Caco-2 (cell line): ENCODE measurements around the gene CXADR. TPM values are rescaled to one million over a fixed set of nuclear protein-coding genes. Genes with fewer than 3 reads are reported as not detected.
A peak's percentile ranks its signal among the peaks of the same experiment; 100 is the strongest.
"Not testable (repeated sequence)": the region's sequence is repeated elsewhere in the genome, so short reads cannot be mapped to it uniquely, and the experiment has no call there.

Experiments
- BruUV-seq: library from RNA; stranded (reverse); fragments of 400-500 nt; replicated peaks from 2 replicates; lab custom pipeline; 2021; lab: Mats Ljungman, UMichigan
- CTCF ChIA-PET: fragments of 300-600 bp; sonication (Branson Sonifier 250); formaldehyde crosslinking; loops from one replicate; lab custom pipeline; 2022; ENCODE audit warnings: antibody characterized with exemption; lab: Charles Lee
- POLR2A ChIA-PET: fragments of 300-600 bp; sonication (Branson Sonifier 250); formaldehyde crosslinking; loops from one replicate; lab custom pipeline; 2022; ENCODE audit warnings: antibody characterized with exemption; lab: Charles Lee
- DNase-seq, 2 experiments: peaks; one replicate each; pipeline versions ENCODE4 v3.0.0 to v3.0.0-alpha.2; 2020 to 2022
- H3K27me3 ChIP-seq: replicated peaks from 2 replicates; pipeline ENCODE4 v1.6.0; 2011; ENCODE audit warnings: low read length; ENCODE audit not compliant: control insufficient read depth, insufficient read depth
- H3K36me3 ChIP-seq: 2 replicates; pipeline ENCODE4 v1.5.1; 2011; ENCODE audit warnings: low read length; ENCODE audit not compliant: control insufficient read depth, insufficient read depth
- H3K4me1 ChIP-seq: fragments of 250-450 bp; sonication (Bioruptor Pico); 2 replicates; pipeline ENCODE4 v1.5.1; 2020; ENCODE audit warnings: mild to moderate bottlenecking
- H3K4me3 ChIP-seq: 2 replicates; pipeline ENCODE4 v1.5.1; 2011; ENCODE audit warnings: low read depth, mild to moderate bottlenecking, control low read depth, low read length
- H3K9me3 ChIP-seq: fragments of 250-450 bp; sonication (Bioruptor Pico); 2 replicates; pipeline ENCODE4 v1.5.1; 2020; ENCODE audit warnings: mild to moderate bottlenecking, moderate library complexity
- H3K27ac Mint-ChIP-seq: one replicate; pipeline ENCODE4 v1.8.0; 2022; ENCODE audit warnings: mixed read lengths; ENCODE audit not compliant: unreplicated experiment
- H3K27me3 Mint-ChIP-seq: one replicate; pipeline ENCODE4 v1.8.0; 2022; ENCODE audit warnings: mixed read lengths; ENCODE audit not compliant: insufficient read depth, unreplicated experiment
- H3K36me3 Mint-ChIP-seq: one replicate; pipeline ENCODE4 v1.8.0; 2022; ENCODE audit warnings: mild to moderate bottlenecking, mixed read lengths; ENCODE audit not compliant: insufficient read depth, unreplicated experiment
- H3K4me1 Mint-ChIP-seq: one replicate; pipeline ENCODE4 v1.8.0; 2022; ENCODE audit warnings: low read depth, mixed read lengths; ENCODE audit not compliant: unreplicated experiment
- H3K4me3 Mint-ChIP-seq: one replicate; pipeline ENCODE4 v1.8.0; 2022; ENCODE audit warnings: mild to moderate bottlenecking, moderate library complexity, mixed read lengths; ENCODE audit not compliant: unreplicated experiment
- H3K9me3 Mint-ChIP-seq: one replicate; pipeline ENCODE4 v1.8.0; 2022; ENCODE audit warnings: mixed read lengths; ENCODE audit not compliant: unreplicated experiment
- intact Hi-C: fragments of 100-400 bp; cut with micrococcal nuclease; formaldehyde crosslinking; loops from one replicate; pipeline ENCODE4 v1.10.0; 2022; ENCODE audit not compliant: unreplicated experiment
- total RNA-seq: library from RNA; stranded (reverse); gene quantifications from 2 replicates; pipeline ENCODE4 v1.2.3, GENCODE V29; 2022
- TF ChIP-seq, protein P1 (sequence below), 2 experiments: fragments of 200-600 bp in 1 of 2; IDR thresholded peaks; 1 replicate in 1 of 2; 2 replicates in 1 of 2; pipeline versions ENCODE4 v1.5.1 to v1.8.0; 2011 to 2022; ENCODE audit warnings: antibody characterized with exemption in 1 of 2, control low read depth in 1 of 2, inconsistent platforms in 1 of 2, low read depth in 1 of 2, low read length in 1 of 2, mild to moderate bottlenecking in 1 of 2, moderate library complexity in 1 of 2; ENCODE audit not compliant: insufficient read depth in 1 of 2, severe bottlenecking in 1 of 2, unreplicated experiment in 1 of 2

The CXADR gene
- total RNA-seq, 1 experiment from 2014 or later: 102 TPM

GRCh38 chr21:17472182-17472581 lies 40.7 kb upstream of the CXADR start:
- POLR2A ChIA-PET: interaction anchor here (0.8 kb wide), 1 partner anchor 40 kb away, joined by 3 read pairs; no protein-coding TSS in a partner anchor
- H3K4me1 Mint-ChIP-seq: peaks cover 17% of the 10 kb centered on the region
- peak overlapping the region; percentile 50 for H3K27ac Mint-ChIP-seq
- no peaks in the 10 kb centered on the region; the same call in 1 of the 2 replicates for H3K9me3 ChIP-seq
- no peak overlapping the region for H3K4me3 ChIP-seq
- H3K27me3 Mint-ChIP-seq: no peaks in the 10 kb centered on the region
- CTCF ChIA-PET: no interaction called here
- no peaks in the 10 kb centered on the region for H3K36me3 ChIP-seq
- TF ChIP-seq, protein P1, sequence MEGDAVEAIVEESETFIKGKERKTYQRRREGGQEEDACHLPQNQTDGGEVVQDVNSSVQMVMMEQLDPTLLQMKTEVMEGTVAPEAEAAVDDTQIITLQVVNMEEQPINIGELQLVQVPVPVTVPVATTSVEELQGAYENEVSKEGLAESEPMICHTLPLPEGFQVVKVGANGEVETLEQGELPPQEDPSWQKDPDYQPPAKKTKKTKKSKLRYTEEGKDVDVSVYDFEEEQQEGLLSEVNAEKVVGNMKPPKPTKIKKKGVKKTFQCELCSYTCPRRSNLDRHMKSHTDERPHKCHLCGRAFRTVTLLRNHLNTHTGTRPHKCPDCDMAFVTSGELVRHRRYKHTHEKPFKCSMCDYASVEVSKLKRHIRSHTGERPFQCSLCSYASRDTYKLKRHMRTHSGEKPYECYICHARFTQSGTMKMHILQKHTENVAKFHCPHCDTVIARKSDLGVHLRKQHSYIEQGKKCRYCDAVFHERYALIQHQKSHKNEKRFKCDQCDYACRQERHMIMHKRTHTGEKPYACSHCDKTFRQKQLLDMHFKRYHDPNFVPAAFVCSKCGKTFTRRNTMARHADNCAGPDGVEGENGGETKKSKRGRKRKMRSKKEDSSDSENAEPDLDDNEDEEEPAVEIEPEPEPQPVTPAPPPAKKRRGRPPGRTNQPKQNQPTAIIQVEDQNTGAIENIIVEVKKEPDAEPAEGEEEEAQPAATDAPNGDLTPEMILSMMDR (IDR thresholded peaks at IDR 0.05; ENCODE audit: insufficient read depth in 1 of 2, low read depth in 1 of 2, low read length in 1 of 2, severe bottlenecking in 1 of 2, unreplicated experiment in 1 of 2): no peak
- no peaks in the 10 kb centered on the region for H3K36me3 Mint-ChIP-seq
- intact Hi-C loops: no loop called here
- peaks cover 33% of the 10 kb centered on the region for H3K4me1 ChIP-seq
- no peak for DNase-seq
- H3K4me3 Mint-ChIP-seq: no peak overlapping the region
- no peaks in the 10 kb centered on the region for H3K27me3 ChIP-seq
- BruUV-seq: no TSS peak
- H3K9me3 Mint-ChIP-seq: peaks cover 10% of the 10 kb centered on the region

DNA sequence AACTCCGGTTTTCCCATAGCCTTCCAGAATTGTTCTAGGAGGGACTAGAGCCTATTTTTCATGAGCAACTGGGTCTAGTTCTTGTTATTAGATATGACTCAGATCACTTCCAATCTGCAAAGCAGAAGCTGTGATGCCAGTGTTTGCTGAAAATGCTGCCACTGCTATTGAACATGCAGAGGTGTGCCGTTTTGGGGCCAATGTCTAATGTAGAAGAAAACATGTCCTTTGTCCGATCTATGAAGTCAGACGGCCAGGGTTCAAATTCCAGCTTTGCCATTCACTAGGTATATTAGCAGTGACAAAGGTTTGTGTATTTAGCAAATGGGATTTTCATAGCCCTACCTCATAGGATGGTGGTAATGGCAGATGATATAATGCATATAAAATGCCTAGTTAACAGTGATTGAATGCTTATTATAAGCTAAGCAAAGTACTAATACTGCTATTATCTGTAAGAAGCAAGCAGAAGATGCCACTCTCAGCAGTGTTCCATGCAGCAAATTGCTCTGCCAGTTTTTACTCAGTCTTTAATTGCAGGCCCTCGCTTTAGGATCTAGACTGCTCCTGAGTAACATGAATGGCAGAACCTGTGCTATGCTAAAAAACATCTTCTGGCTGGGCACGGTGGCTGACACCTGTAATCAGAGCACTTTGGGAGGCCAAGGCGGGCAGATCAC lies 40.1 kb upstream of the CXADR start:
- no peaks in the 10 kb centered on the region; the same call in 1 of the 2 replicates for H3K9me3 ChIP-seq
- H3K36me3 ChIP-seq: no peaks in the 10 kb centered on the region
- no peak overlapping the region for H3K4me3 ChIP-seq
- peaks cover 28% of the 10 kb centered on the region for H3K4me1 ChIP-seq
- no peaks in the 10 kb centered on the region for H3K27me3 ChIP-seq
- Mint-ChIP-seq H3K4me1 (peaks cover 12% of the 10 kb centered on the region), H3K27me3 (no peaks in the 10 kb centered on the region), H3K27ac (peak overlapping the region; percentile 50), H3K36me3 (no peaks in the 10 kb centered on the region), H3K9me3 (peaks cover 10% of the 10 kb centered on the region), H3K4me3 (no peak overlapping the region)
- CTCF ChIA-PET: no interaction called here
- BruUV-seq: no TSS peak
- peak; percentile 50 to 73 for DNase-seq
- TF ChIP-seq, protein P1 (IDR thresholded peaks at IDR 0.05; ENCODE audit: insufficient read depth in 1 of 2, low read depth in 1 of 2, low read length in 1 of 2, severe bottlenecking in 1 of 2, unreplicated experiment in 1 of 2): no peak
- intact Hi-C loops: no loop called here
- POLR2A ChIA-PET: no interaction called here

DNA sequence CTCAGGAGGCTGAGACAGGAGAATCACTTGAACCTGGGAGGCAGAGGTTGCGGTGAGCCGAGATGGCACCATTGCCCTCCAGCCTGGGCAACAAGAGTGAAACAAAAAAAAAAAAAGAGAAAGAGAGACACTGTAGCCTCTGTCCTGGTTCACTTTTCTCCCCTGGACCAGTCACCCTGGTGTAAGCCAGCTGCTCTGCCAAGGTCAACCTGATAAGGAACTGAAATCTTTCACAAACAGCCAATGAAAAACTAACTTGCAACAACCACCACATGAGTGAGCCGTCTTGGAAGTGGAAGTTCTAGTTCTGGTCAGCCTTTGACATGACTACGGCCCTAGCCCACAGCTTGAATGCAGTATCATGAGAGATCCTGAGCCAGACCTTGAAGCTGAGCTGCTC lies 36.8 kb upstream of the CXADR start:
- ChIA-PET POLR2A (no interaction called here), CTCF (no interaction called here)
- intact Hi-C loops: no loop called here
- TF ChIP-seq, protein P1 (IDR thresholded peaks at IDR 0.05; ENCODE audit: insufficient read depth in 1 of 2, low read depth in 1 of 2, low read length in 1 of 2, severe bottlenecking in 1 of 2, unreplicated experiment in 1 of 2): no peak
- Mint-ChIP-seq H3K9me3 (peaks cover 10% of the 10 kb centered on the region), H3K27ac (no peak overlapping the region), H3K4me3 (no peak overlapping the region), H3K36me3 (no peaks in the 10 kb centered on the region), H3K4me1 (peaks cover 6% of the 10 kb centered on the region), H3K27me3 (no peaks in the 10 kb centered on the region)
- H3K9me3 ChIP-seq: no peaks in the 10 kb centered on the region; the same call in 1 of the 2 replicates
- H3K27me3 ChIP-seq: no peaks in the 10 kb centered on the region
- BruUV-seq: no TSS peak
- H3K4me3 ChIP-seq: no peak overlapping the region
- no peak for DNase-seq
- H3K36me3 ChIP-seq: no peaks in the 10 kb centered on the region
- H3K4me1 ChIP-seq: peaks cover 22% of the 10 kb centered on the region; the same call in 1 of the 2 replicates

DNA sequence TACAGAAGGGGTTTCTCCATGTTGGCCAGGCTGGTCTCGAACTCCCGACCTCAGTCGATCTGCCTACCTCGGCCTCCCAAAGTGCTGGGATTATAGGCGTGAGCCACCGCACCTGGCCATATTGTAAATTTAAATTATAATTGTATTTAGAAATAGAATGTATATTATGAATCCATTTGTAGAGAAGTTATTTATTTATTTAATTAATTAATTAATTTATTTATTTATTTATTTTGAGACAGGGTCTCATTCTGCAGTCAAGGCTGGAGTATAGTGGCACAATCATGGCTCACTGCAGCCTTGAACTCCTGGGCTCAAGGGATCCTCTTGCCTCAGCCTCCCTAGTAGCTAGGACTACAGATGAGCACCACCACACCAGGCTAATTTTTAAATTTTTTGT lies 34.7 kb upstream of the CXADR start:
- H3K9me3 ChIP-seq, DNase-seq, POLR2A ChIA-PET, H3K27me3 Mint-ChIP-seq, H3K4me1 ChIP-seq, CTCF ChIA-PET, H3K9me3 Mint-ChIP-seq, H3K4me3 ChIP-seq, BruUV-seq, H3K36me3 ChIP-seq, H3K4me1 Mint-ChIP-seq, H3K27me3 ChIP-seq, H3K27ac Mint-ChIP-seq, intact Hi-C loops, H3K4me3 Mint-ChIP-seq, H3K36me3 Mint-ChIP-seq: not testable (repeated sequence)
